GM10248 (cell line): ENCODE data around the gene SUMF1.
A peak's percentile ranks its signal among the peaks of the same experiment; 100 is the strongest.

Experiments
- CTCF ChIA-PET: fragments of 300-600 bp; sonication (Branson Sonifier 250); formaldehyde crosslinking; extraction: SDS; loops from one replicate; lab custom pipeline; 2021; ENCODE audit warnings: antibody characterized with exemption; lab: Yijun Ruan, JAX
- POLR2A ChIA-PET: fragments of 350-650 bp; sonication (Branson Sonifier 250); formaldehyde crosslinking; extraction: SDS; loops from one replicate; lab custom pipeline; 2020; ENCODE audit warnings: antibody characterized with exemption; lab: Yijun Ruan, JAX
- DNase-seq: peaks from one replicate; pipeline ENCODE4 v3.0.0; 2012; ENCODE audit errors: extremely low spot score
- CTCF ChIP-seq: IDR thresholded peaks from 2 replicates; pipeline ENCODE4 v1.5.1; 2012; ENCODE audit warnings: mild to moderate bottlenecking, low read depth; ENCODE audit errors: extremely low read depth, missing control alignments, control extremely low read depth

SUMF1 gene

GRCh38 chr3:4447295-4447999 is 19.6 kb downstream of the SUMF1 start:
- POLR2A ChIA-PET: no interaction called here
- no peak for TF ChIP-seq CTCF
- no peak for DNase-seq
- CTCF ChIA-PET: interaction anchor here (1.1 to 1.5 kb wide), 3 partner anchors 21 to 97 kb away, joined by 3 to 7 read pairs (median 6); no protein-coding TSS in a partner anchor

GRCh38 chr3:4440951-4441350 is 26.1 kb downstream of the SUMF1 start:
- DNase-seq: no peak
- TF ChIP-seq CTCF: no peak
- CTCF ChIA-PET: interaction anchor here (1.1 to 1.3 kb wide), 3 partner anchors 9 to 275 kb away, joined by 3 read pairs; no protein-coding TSS in a partner anchor
- POLR2A ChIA-PET: no interaction called here

- no peak for TF ChIP-seq CTCF
- ChIA-PET CTCF (interaction anchor here (1.0 to 1.6 kb wide), 5 partner anchors 8 to 400 kb away, joined by 3 to 4 read pairs (median 4); no protein-coding TSS in a partner anchor), POLR2A (no interaction called here)
- no peak for DNase-seq
Measured at GRCh38 chr3:4438296-4438695, 28.8 kb downstream of the SUMF1 start.

- CTCF ChIA-PET: interaction anchor here (1.2 kb wide), 1 partner anchor 9 kb away, joined by 3 read pairs; no protein-coding TSS in a partner anchor
- TF ChIP-seq CTCF: no peak
- DNase-seq: no peak
- POLR2A ChIA-PET: no interaction called here
Measured at GRCh38 chr3:4432259-4432658, 34.8 kb downstream of the SUMF1 start.

- no peak for TF ChIP-seq CTCF
- POLR2A ChIA-PET: interaction anchor here (1.0 kb wide), 1 partner anchor 63 kb away, joined by 3 read pairs; the partner anchor contains the start of gene ITPR1
- no peak for DNase-seq
- CTCF ChIA-PET: interaction anchor here (1.2 kb wide), 1 partner anchor 16 kb away, joined by 3 read pairs; no protein-coding TSS in a partner anchor
Measured at GRCh38 chr3:4429648-4430350, 37.3 kb downstream of the SUMF1 start.

- no peak for TF ChIP-seq CTCF
- DNase-seq: peak; percentile 31
- POLR2A ChIA-PET: interaction anchor here (0.5 to 2.3 kb wide), 2 partner anchors 67 to 598 kb away, joined by 4 to 9 read pairs; partner anchors contain the start of gene ITPR1
- CTCF ChIA-PET: interaction anchor here (1.6 kb wide), 1 partner anchor 24 kb away, joined by 4 read pairs; no protein-coding TSS in a partner anchor
Measured at GRCh38 chr3:4426782-4427344, 40.2 kb downstream of the SUMF1 start.
